ENCODE results near the gene PELI2.

Gene PELI2

DNA sequence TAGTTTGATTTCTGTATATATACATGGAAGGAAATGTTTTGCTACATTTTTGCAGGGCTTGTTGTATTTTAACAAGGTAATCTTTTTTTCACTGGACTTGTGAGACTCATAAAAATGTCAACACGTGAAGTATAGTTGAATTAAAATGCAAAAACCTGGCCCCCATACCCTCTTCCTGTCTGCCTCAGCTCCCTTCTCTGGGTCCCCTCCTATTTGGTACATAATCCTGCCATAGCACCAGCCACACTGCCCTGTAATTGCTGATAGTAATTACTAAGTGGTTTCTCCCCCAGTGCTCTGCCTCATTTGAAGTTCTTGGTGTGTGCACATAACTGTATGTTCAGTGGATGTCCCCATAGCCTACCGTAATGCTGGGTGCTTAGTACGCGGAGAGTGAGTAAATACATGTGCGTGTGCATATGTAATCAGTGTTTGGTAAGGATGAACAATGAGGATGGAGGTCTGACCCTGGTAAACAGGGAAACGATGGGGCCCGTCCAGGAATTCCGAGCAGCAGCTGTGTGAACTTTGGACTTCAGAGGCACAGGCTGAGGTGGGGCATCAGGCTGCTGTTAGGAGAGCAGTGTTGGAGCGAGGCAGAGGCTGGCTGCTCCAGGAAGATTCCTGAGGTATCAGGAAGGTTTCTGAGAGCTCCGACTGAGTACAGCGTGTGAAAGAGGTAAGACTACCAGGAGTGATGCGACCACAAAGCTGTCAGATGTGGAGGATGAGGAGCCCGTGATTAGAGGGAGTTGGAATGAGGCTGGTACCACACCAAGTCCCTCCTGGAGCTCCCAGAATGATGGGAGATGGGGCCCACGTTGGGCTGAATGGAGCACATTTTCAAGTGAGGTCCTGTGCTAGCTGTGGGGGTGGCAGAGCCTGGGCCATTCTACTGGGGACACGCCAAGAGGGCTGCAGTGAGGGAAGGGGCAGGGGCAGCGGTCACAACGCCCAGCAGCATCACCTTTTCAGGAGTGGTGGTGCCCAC, 106.8 kb downstream of the PELI2 start:
- no peak for TF ChIP-seq EZH2phosphoT487 (conservative IDR thresholded peaks at IDR 0.05; ENCODE audit: low read length)
- TF ChIP-seq, protein P1, sequence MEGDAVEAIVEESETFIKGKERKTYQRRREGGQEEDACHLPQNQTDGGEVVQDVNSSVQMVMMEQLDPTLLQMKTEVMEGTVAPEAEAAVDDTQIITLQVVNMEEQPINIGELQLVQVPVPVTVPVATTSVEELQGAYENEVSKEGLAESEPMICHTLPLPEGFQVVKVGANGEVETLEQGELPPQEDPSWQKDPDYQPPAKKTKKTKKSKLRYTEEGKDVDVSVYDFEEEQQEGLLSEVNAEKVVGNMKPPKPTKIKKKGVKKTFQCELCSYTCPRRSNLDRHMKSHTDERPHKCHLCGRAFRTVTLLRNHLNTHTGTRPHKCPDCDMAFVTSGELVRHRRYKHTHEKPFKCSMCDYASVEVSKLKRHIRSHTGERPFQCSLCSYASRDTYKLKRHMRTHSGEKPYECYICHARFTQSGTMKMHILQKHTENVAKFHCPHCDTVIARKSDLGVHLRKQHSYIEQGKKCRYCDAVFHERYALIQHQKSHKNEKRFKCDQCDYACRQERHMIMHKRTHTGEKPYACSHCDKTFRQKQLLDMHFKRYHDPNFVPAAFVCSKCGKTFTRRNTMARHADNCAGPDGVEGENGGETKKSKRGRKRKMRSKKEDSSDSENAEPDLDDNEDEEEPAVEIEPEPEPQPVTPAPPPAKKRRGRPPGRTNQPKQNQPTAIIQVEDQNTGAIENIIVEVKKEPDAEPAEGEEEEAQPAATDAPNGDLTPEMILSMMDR (IDR thresholded peaks at IDR 0.05; ENCODE audit: insufficient read depth, low read length, poor library complexity, severe bottlenecking), result no peak
- H3K9me3 ChIP-seq (ENCODE audit: insufficient read depth, low read length), result no peaks in the 10 kb centered on the region
- H4K20me1 ChIP-seq (ENCODE audit: low read depth, low read length), result no peaks in the 10 kb centered on the region
- H3K36me3 ChIP-seq (ENCODE audit: low read length), result no peaks in the 10 kb centered on the region
- no peak overlapping the region for H3K9ac ChIP-seq (ENCODE audit: low read length)
- no peaks in the 10 kb centered on the region; the same call in 1 of the 2 replicates for H3K27me3 ChIP-seq (ENCODE audit: low read length)
- H3F3A ChIP-seq (ENCODE audit: insufficient read depth), result no peaks in the 10 kb centered on the region
- no peaks in the 10 kb centered on the region for H3K9me2 ChIP-seq (replicated peaks; ENCODE audit: insufficient read depth, low read length)
- no peak overlapping the region for H3K27ac ChIP-seq (ENCODE audit: low read depth, low read length)
- H3K4me2 ChIP-seq (ENCODE audit: low read depth, low read length, poor library complexity, severe bottlenecking), result no peak overlapping the region
- no peak overlapping the region for H2AFZ ChIP-seq (ENCODE audit: low read depth, low read length, severe bottlenecking)
- H3K79me2 ChIP-seq (ENCODE audit: insufficient read depth, low read length), result no peaks in the 10 kb centered on the region
- H3K4me3 ChIP-seq (ENCODE audit: insufficient read depth, low read length, poor library complexity, severe bottlenecking), result no peak overlapping the region

DNA sequence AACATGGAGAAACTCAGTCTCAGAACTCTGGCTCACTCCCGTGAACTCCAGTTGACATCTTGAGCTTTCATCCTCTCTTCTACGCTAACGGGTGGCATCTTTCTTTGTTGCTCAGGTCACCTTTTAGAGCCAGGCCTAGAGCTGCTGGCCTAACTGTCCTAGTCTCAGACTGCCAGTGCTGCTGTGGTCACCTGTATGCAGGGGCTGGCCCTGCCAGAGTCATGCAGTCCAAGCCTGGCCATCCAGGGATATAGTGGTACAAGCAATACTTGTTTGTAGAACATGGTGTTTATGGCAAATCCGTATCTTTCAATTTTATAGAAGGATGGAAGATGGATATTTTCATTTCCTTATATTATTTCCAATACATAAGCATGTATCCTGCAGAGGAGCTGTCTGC, 117.2 kb downstream of the PELI2 start:
- no peaks in the 10 kb centered on the region for H4K20me1 ChIP-seq (ENCODE audit: low read depth, low read length)

DNA sequence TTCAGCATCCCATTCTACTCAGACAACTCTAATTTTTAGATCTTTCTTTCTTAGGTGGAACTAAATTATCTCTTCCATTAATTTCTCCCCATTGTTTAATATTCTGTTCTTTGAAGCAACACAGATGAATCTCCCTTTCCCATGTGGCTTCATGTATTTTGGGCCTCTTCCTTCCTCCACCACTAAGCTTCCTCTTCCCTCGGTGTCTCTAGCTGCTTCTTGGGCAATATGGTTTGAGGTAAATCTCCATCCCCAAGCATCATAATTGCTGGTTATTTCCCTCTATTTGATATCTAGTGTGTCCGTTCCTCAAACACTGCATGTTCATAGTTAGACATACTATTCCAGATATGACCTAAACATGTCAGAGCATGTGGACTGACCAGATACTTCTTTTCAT, 119.2 kb downstream of the PELI2 start:
- no peaks in the 10 kb centered on the region for H3K79me2 ChIP-seq (ENCODE audit: insufficient read depth, low read length)
- no peaks in the 10 kb centered on the region for H3K27me3 ChIP-seq (ENCODE audit: low read length)
- H3K27ac ChIP-seq (ENCODE audit: low read depth, low read length), result no peak overlapping the region
- H4K20me1 ChIP-seq (ENCODE audit: low read depth, low read length), result no peaks in the 10 kb centered on the region
- no peak for TF ChIP-seq EZH2phosphoT487 (conservative IDR thresholded peaks at IDR 0.05; ENCODE audit: low read length)
- TF ChIP-seq, protein P1 (IDR thresholded peaks at IDR 0.05; ENCODE audit: insufficient read depth, low read length, poor library complexity, severe bottlenecking), result no peak
- H3K4me2 ChIP-seq (ENCODE audit: low read depth, low read length, poor library complexity, severe bottlenecking), result no peak overlapping the region
- no peaks in the 10 kb centered on the region for H3K9me2 ChIP-seq (replicated peaks; ENCODE audit: insufficient read depth, low read length)
- H3K9me3 ChIP-seq (ENCODE audit: insufficient read depth, low read length), result no peaks in the 10 kb centered on the region
- H3F3A ChIP-seq (ENCODE audit: insufficient read depth), result no peaks in the 10 kb centered on the region
- H3K36me3 ChIP-seq (ENCODE audit: low read length), result no peaks in the 10 kb centered on the region
- H2AFZ ChIP-seq (ENCODE audit: low read depth, low read length, severe bottlenecking), result no peak overlapping the region
- H3K9ac ChIP-seq (ENCODE audit: low read length), result no peak overlapping the region
- no peak overlapping the region for H3K4me3 ChIP-seq (ENCODE audit: insufficient read depth, low read length, poor library complexity, severe bottlenecking)

More for the DNA sequence above, 117.2 kb downstream of the PELI2 start:
- no peak overlapping the region for H3K4me2 ChIP-seq (ENCODE audit: low read depth, low read length, poor library complexity, severe bottlenecking)
- H3K79me2 ChIP-seq (ENCODE audit: insufficient read depth, low read length), result no peaks in the 10 kb centered on the region
- no peak overlapping the region for H3K4me3 ChIP-seq (ENCODE audit: insufficient read depth, low read length, poor library complexity, severe bottlenecking)
- H3F3A ChIP-seq (ENCODE audit: insufficient read depth), result no peaks in the 10 kb centered on the region
- H3K27ac ChIP-seq (ENCODE audit: low read depth, low read length), result no peak overlapping the region
- H3K27me3 ChIP-seq (ENCODE audit: low read length), result no peaks in the 10 kb centered on the region
- H3K9ac ChIP-seq (ENCODE audit: low read length), result no peak overlapping the region
- no peak for TF ChIP-seq EZH2phosphoT487 (conservative IDR thresholded peaks at IDR 0.05; ENCODE audit: low read length)
- TF ChIP-seq, protein P1 (IDR thresholded peaks at IDR 0.05; ENCODE audit: insufficient read depth, low read length, poor library complexity, severe bottlenecking), result no peak
- no peaks in the 10 kb centered on the region for H3K9me2 ChIP-seq (replicated peaks; ENCODE audit: insufficient read depth, low read length)
- no peak overlapping the region for H2AFZ ChIP-seq (ENCODE audit: low read depth, low read length, severe bottlenecking)
- H3K36me3 ChIP-seq (ENCODE audit: low read length), result no peaks in the 10 kb centered on the region
- no peaks in the 10 kb centered on the region for H3K9me3 ChIP-seq (ENCODE audit: insufficient read depth, low read length)

All from SU-DHL-6 (cell line).